Activated CD4-positive, alpha-beta T cell treated with anti-CD3 and anti-CD28 coated beads, Interleukin-2, Interleukin-6, amounts not matched to agents 100 ng/mL and 50 ng/mL, durations not matched to agents 16 hours and 8 hours (primary cell): ENCODE measurements around the gene GFPT2.
A peak's percentile ranks its signal among the peaks of the same experiment; 100 is the strongest.

Source experiments
- DNase-seq: peaks from one replicate; pipeline ENCODE4 v3.0.0-alpha.2; 2020

Gene GFPT2

GRCh38 chr5:180353048-180353979, at the start of gene GFPT2:
GFPT2 (minus strand) TSS chr5:180353336; CDS start chr5:180353217, 119 bp downstream.
- peak; percentile 60 for DNase-seq

GRCh38 chr5:180402716-180403115, 49.6 kb upstream of the GFPT2 start:
- no peak for DNase-seq

GRCh38 chr5:180401229-180401907, 48.2 kb upstream of the GFPT2 start:
- no peak for DNase-seq

GRCh38 chr5:180400416-180400815, 47.3 kb upstream of the GFPT2 start:
- no peak for DNase-seq

- DNase-seq, result no peak
Measured at GRCh38 chr5:180399401-180400215, 46.5 kb upstream of the GFPT2 start.

- DNase-seq, result no peak
Measured at GRCh38 chr5:180396926-180397325, 43.8 kb upstream of the GFPT2 start.

- no peak for DNase-seq
Measured at GRCh38 chr5:180395540-180396274, 42.6 kb upstream of the GFPT2 start.

- DNase-seq, result no peak
Measured at GRCh38 chr5:180394031-180394636, 41.0 kb upstream of the GFPT2 start.

- DNase-seq, result no peak
Measured at GRCh38 chr5:180391276-180391675, 38.1 kb upstream of the GFPT2 start.

GRCh38 chr5:180390441-180391190, 37.5 kb upstream of the GFPT2 start:
- no peak for DNase-seq

GRCh38 chr5:180389252-180390101, 36.3 kb upstream of the GFPT2 start:
- DNase-seq, result no peak

- DNase-seq, result no peak
Measured at GRCh38 chr5:180387798-180388197, 34.7 kb upstream of the GFPT2 start.

GRCh38 chr5:180382926-180383325, 29.8 kb upstream of the GFPT2 start:
- DNase-seq, result no peak

GRCh38 chr5:180381851-180382480, 28.8 kb upstream of the GFPT2 start:
- no peak for DNase-seq

GRCh38 chr5:180381428-180381827, 28.3 kb upstream of the GFPT2 start:
- DNase-seq, result no peak

- DNase-seq, result no peak
Measured at GRCh38 chr5:180380856-180381255, 27.7 kb upstream of the GFPT2 start.

- no peak for DNase-seq
Measured at GRCh38 chr5:180380441-180380840, 27.3 kb upstream of the GFPT2 start.

GRCh38 chr5:180379355-180380070, 26.4 kb upstream of the GFPT2 start:
- DNase-seq, result no peak
